ENCODE data around the gene OSR1.

- TF ChIP-seq CTCF (IDR thresholded peaks at IDR 0.05) (no peak), ZFX (IDR thresholded peaks at IDR 0.05; ENCODE audit: borderline replicate concordance) (no peak)
Observed at GRCh38 chr2:19355014-19355405, 3.4 kb downstream of the OSR1 start.

Measured in 22Rv1 (cell line).